T47D (cell line): ENCODE data around the gene SPAG9.
A peak's percentile ranks its signal among the peaks of the same experiment; 100 is the strongest.
"Not testable (repeated sequence)": the region's sequence is repeated elsewhere in the genome, so short reads cannot be mapped to it uniquely, and the experiment has no call there.

Experiments used
- DNase-seq, 2 experiments: peaks; one replicate each; pipeline versions ENCODE4 v3.0.0 to v3.0.0-alpha.2; 2011 to 2012; ENCODE audit warnings: low read depth in 1 of 2, low spot score in 1 of 2
- JUND ChIP-seq: IDR thresholded peaks from 2 replicates; pipeline ENCODE4 v1.6.1; 2012; ENCODE audit warnings: low read depth
- in situ Hi-C: cut with HindIII; loops from 2 replicates; pipeline ENCODE4 v1.10.0; 2016; ENCODE audit warnings: low sequenced_read_pairs, low pct_unique_long_range_greater_than_20kb

SPAG9 gene

DNA sequence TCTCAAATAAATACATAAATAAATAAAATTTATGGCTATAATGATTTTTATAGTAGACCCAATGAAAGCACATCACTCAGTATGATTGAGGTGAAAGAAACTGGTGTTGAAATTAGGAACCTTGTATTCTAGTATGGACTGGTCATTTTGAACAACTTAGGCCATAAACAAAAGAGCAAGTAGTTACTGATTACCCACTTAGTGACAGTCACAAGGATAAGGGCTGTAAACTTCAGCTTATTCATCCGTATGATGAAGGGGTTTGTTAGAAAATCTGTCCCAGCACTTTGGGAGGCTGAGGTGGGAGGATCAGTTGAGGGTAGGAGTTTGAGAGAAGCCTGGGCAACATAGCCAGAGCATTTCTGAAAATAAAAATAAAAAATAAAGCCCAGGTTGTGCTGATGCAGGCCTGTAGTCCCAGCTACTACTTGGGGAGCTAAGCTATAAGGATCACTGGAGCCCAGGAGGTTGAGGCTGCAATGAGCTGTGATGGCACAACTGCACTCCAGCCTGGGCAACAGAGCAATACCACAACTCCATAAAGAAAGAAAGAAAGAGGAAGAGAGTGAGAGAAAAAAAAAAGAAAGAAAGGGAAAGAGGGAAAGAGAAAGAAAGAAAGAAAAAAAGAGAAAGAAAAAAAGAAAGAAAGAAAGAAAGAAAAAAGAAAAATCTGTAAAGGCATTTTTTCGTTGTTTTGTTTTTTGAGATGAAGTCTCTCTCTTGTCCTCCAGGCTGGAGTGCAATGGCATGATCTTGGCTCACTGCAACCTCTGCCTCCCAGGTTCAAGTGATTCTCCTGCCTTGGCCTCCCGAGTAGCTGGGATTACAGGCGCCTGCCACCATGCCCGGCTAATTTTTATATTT is 4.2 kb upstream of the SPAG9 start:
- in situ Hi-C loops, result no loop called here
- no peak for TF ChIP-seq JUND
- no peak for DNase-seq

DNA sequence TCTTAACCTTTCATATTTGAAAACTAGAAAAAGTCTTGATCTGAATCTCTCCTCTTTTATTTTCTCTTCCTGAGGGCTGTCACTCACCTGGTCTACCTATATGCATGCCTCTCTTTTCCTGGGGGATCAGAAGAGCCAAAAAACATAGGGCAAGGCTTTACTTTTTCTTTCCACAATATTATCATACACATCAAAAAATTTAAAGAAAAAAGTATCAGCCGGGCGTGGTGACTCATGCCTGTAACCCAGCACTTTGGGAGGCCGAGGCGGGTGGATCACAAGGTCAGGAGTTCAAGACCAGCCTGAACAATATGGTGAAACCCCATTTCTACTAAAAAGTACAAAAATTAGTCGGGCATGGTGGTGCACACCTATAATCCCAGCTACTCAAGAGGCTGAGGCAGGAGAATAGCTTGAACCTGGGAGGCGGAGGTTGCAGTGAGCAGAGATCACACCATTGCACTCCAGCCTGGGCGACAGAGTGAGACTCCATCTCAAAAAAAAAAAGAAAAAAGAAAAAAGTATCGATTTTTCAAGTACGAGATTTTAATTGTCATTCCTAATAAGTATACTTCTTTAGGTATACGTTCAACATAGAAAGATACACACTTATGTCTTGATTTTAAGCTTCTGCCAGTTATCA is 1.9 kb upstream of the SPAG9 start:
- in situ Hi-C loops, DNase-seq: not testable (repeated sequence)

DNA sequence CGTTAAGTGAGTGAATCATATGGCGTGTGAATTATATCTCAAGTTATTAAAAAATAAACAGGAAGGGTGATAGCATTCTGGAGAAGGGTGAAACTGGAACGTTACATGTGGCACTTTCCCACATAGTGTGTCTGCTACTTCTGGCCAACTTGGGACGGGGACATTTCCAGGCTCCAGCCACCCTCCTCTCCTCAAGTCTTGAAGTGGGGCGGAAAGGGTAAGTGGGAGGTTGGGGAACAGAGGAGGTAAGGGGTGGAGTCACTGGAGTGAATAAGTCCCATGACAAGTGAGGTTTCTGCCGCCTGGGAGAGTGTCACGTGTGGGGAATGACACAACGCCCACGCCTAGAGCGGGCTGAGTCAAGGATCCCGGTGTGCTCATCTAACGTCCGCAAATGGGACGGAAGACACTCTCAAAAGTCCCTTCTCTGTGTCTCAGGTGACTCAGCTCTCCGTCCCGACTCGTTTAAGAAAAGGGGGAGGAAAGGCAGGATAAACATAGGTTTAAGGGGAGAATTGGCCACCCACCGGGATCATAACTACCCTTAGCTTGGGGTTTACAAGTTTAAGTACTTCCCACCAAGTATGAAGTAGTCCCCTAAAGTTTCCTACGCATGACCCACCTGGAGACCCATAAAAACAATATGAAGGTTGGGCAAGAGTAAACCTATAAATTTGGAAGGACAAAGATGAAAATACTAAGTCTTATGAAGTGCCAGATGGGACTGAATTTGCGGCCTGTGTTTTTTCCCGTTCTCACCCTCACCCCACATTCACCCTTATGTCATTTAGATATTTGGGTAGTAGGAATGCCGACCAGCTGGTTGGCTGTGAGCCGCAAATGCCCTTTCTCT is 1.2 kb upstream of the SPAG9 start:
- TF ChIP-seq JUND, result peak; percentile 13; the same call in 1 of the 2 replicates
- DNase-seq, result peak; percentile 96 to 99
- in situ Hi-C loops, result no loop called here

DNA sequence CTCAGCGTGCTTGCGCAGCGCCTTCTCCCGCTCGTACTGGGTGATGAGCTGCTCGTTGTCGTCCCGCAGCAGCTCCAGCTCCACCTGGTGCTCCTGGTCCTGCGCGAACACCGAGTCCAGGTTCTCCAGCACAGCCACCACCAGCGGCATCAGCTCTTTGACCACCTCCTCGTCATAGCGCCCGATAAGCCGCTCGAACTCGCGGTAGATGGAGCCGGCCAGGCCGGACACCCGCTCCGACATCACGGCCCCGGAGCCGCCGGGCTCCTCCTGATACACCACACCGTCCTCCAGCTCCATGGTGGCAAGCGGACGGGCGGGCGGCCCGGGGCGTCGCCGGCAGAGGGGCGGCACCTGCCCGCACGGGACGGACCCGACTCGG is 320 bp downstream of the SPAG9 start:
- DNase-seq, result peak; percentile 61 to 78
- in situ Hi-C loops, result no loop called here
- TF ChIP-seq JUND, result no peak

DNA sequence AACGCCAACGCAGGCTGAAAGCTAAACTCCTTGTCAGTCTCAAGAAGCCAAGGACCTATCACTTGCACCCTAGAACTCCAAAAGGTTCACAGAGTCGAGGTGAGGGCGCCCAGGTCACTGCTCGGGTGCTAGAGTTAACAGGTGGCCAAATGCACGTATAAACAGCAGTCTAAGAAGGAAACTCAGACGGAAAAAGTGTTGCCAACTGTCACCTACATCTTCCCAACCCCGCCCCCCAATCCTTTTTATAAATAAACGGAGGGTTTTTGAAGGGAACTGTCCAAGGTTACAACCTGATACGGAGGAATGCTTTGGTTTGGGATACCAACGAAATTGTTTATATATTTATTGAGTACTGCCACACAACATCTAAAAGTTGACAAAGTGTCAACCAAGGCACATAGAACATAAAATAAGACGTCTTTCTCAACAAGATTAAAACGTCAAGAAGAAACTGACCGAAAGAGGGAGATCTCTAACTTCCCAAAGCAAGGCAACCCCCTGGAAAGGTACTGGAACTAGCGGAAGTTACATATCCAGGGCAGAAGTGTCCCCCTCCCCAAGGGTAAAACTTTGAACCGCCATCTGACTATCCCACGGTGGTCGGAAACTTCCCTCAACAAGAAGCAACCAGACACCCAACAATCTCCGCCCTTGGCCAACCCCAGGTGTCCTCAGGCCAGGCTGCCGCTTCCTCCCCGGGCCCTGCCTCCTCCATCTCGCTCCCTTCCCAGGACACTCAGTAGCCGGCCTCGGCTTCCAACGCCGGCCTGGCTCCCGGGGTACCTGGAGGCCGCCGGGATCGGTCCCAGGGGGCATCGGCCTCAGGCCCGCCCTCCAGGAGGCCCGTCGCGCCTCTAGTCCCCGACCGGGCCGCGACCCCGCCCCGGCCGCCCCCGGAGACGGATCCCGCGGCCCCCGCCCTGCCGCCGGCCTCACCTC is 982 bp downstream of the SPAG9 start:
- no peak for TF ChIP-seq JUND
- peak; percentile 34 to 60 for DNase-seq
- in situ Hi-C loops, result no loop called here

- TF ChIP-seq JUND, result no peak
- peak in 1 of 2 experiments; percentile 81 for DNase-seq
- in situ Hi-C loops, result no loop called here
Observed at GRCh38 chr17:51118330-51119195, 2.1 kb downstream of the SPAG9 start.

- no peak for DNase-seq
- no peak for TF ChIP-seq JUND
- in situ Hi-C loops, result no loop called here
Observed at GRCh38 chr17:51115179-51115578, 5.5 kb downstream of the SPAG9 start.

- in situ Hi-C loops, DNase-seq: not testable (repeated sequence)
Observed at GRCh38 chr17:51112303-51113222, 8.1 kb downstream of the SPAG9 start.

DNA sequence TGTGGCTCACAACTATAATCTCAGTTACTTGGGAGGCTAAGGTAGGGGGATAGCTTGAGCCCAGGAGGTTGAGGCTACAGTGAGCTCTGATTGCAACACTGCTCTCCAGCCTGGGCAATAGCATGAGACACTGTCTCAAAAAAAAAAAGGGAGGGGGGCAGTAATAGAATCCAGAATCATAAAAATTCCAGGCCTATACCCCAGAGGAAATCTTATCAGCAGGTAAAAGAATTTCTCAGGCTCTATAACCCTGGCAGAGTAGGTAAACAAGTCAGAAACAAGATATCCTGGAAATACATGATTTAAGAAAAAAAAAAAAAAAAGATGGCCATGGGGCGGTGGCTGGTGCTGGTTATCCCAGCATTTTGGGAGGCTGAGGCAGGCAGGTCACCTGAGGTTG is 12.9 kb downstream of the SPAG9 start:
- no peak for TF ChIP-seq JUND
- no peak for DNase-seq
- in situ Hi-C loops, result no loop called here

- DNase-seq, result no peak
- in situ Hi-C loops, result no loop called here
- TF ChIP-seq JUND, result no peak
Observed at GRCh38 chr17:51103451-51103850, 17.2 kb downstream of the SPAG9 start.

DNA sequence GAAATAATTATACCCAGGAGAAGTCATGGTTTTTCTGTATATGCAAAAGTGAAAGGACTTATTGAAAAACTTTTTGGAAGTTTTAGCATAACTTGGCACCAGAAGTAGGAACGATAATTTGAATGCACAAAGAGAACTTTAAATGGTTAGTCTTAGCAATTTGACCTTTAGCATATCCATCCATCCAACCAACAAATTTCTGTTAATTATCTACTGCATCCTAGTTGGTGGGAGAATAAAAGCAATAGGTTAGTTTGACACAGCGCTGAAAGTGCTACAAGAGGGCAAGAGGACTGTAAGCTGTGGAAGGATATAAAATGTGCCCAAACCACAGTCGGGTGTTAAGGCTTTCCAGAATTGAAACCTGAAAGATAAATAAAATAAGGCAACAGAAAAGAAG is 17.6 kb downstream of the SPAG9 start:
- DNase-seq, result no peak
- no peak for TF ChIP-seq JUND
- in situ Hi-C loops, result no loop called here
